HepG2 (cell line): ENCODE results near the gene JAZF1. TPM values are rescaled to one million over a fixed set of nuclear protein-coding genes. Genes with fewer than 3 reads are reported as not detected.

Experiments
- ATAC-seq: fragments of 200-7000 bp; cut with Tn5 transposase; 3 replicates; pipeline ENCODE4 v1.9.1; 2020; ENCODE audit warnings: mild to moderate bottlenecking, moderate library complexity
- BruUV-seq: library from RNA; stranded (reverse); fragments of 400-500 nt; replicated peaks from 2 replicates; lab custom pipeline; 2021; lab: Mats Ljungman, UMichigan
- CTCF ChIA-PET: fragments of 300-600 bp; formaldehyde crosslinking; extraction: SDS; loops from one replicate; lab custom pipeline; 2021; ENCODE audit warnings: low total read pairs, inconsistent platforms, low intra/inter-chr PET ratio; lab: Yijun Ruan, JAX
- POLR2A ChIA-PET: fragments of 350-600 bp; sonication (Branson Sonifier 250); formaldehyde crosslinking; loops from one replicate; lab custom pipeline; 2020; ENCODE audit warnings: antibody characterized with exemption, inconsistent platforms; lab: Yijun Ruan, JAX
- DNase-seq: peaks from one replicate; pipeline ENCODE4 v3.0.0-alpha.2; 2015; ENCODE audit warnings: low spot score
- FAIRE-seq: peaks from 3 replicates; lab custom pipeline; 2011; peaks lifted over from hg19 to GRCh38; lab: Jason Lieb, UNC
- H2AFZ ChIP-seq: one replicate; pipeline ENCODE4 v1.6.1; 2011; ENCODE audit warnings: low read length, inconsistent platforms
- H3K27ac ChIP-seq: fragments of 300-600 bp; 3 replicates; pipeline ENCODE4 v1.8.0; 2011; ENCODE audit warnings: mixed run types, mild to moderate bottlenecking, mixed read lengths, low read length, inconsistent platforms; ENCODE audit not compliant: insufficient read depth; ENCODE audit errors: extremely low read length
- H3K27me3 ChIP-seq, 2 experiments: fragments of 200-600 bp in 1 of 2; 2 replicates in 1 of 2; 3 replicates in 1 of 2; pipeline versions ENCODE4 v1.6.0 to v1.8.0; 2011; ENCODE audit warnings: low read length in 2 of 2, mild to moderate bottlenecking in 2 of 2, moderate library complexity in 2 of 2, inconsistent platforms in 1 of 2; ENCODE audit not compliant: insufficient read depth in 2 of 2, control insufficient read depth in 1 of 2
- H3K36me3 ChIP-seq, 2 experiments: fragments of 200-600 bp in 1 of 2; replicated peaks in 1 of 2; 2 replicates in 1 of 2; 3 replicates in 1 of 2; pipeline versions ENCODE4 v1.5.1 to v1.8.0; 2011; ENCODE audit warnings: low read length in 2 of 2, inconsistent platforms in 1 of 2; ENCODE audit not compliant: insufficient read depth in 2 of 2, control insufficient read depth in 1 of 2
- H3K4me1 ChIP-seq: 2 replicates; pipeline ENCODE4 v1.5.1; 2012; ENCODE audit warnings: low read length, inconsistent platforms; ENCODE audit not compliant: insufficient read depth
- H3K4me2 ChIP-seq: 2 replicates; pipeline ENCODE4 v1.6.0; 2011; ENCODE audit warnings: low read depth, low read length, inconsistent platforms
- H3K4me3 ChIP-seq, 3 experiments: fragments of 200-600 bp in 1 of 3; sonication (generic), shearing (Covaris generic) in 1 of 3; replicated peaks in 1 of 3; 2 replicates each; pipeline ENCODE4 v1.5.1; 2011 to 2016; ENCODE audit warnings: low read length in 3 of 3, inconsistent platforms in 2 of 3, low read depth in 2 of 3, mild to moderate bottlenecking in 2 of 3, control low read depth in 1 of 3, mixed read lengths in 1 of 3; ENCODE audit not compliant: insufficient read depth in 1 of 3
- H3K79me2 ChIP-seq: one replicate; pipeline ENCODE4 v1.6.1; 2011; ENCODE audit warnings: low read length, inconsistent platforms; ENCODE audit not compliant: insufficient read depth
- H3K9ac ChIP-seq: 2 replicates; pipeline ENCODE4 v1.6.0; 2011; ENCODE audit warnings: mild to moderate bottlenecking, low read depth, low read length, inconsistent platforms; ENCODE audit not compliant: insufficient read depth
- H3K9me3 ChIP-seq: 2 replicates; pipeline ENCODE4 v1.5.1; 2012; ENCODE audit warnings: mild to moderate bottlenecking, low read length
- H4K20me1 ChIP-seq: 2 replicates; pipeline ENCODE4 v1.6.0; 2011; ENCODE audit warnings: inconsistent platforms, mild to moderate bottlenecking, low read length, moderate library complexity; ENCODE audit not compliant: insufficient read depth
- DNMT1 ChIP-seq: sonication (generic); formaldehyde crosslinking; IDR thresholded peaks from 2 replicates; pipeline ENCODE4 v1.5.1; 2020; ENCODE audit warnings: mild to moderate bottlenecking, missing genetic modification reagents
- EHMT2 ChIP-seq: fragments of 200-600 bp; sonication (generic); IDR thresholded peaks from 2 replicates; pipeline ENCODE4 v1.7.0; 2017; ENCODE audit warnings: antibody characterized with exemption, low read depth, low read length, borderline replicate concordance
- FOXA1 ChIP-seq, 2 experiments: fragments of 450-650 bp in 1 of 2; sonication (generic) in 1 of 2; formaldehyde crosslinking in 1 of 2; IDR thresholded peaks; 2 replicates each; pipeline versions ENCODE4 v1.4.0 to v1.6.1; 2016 to 2020; ENCODE audit warnings: missing genetic modification reagents in 1 of 2
- HNF4A ChIP-seq: sonication (generic); formaldehyde crosslinking; IDR thresholded peaks from 2 replicates; pipeline ENCODE4 v1.4.0; 2020; ENCODE audit warnings: missing genetic modification reagents
- HOXA3 ChIP-seq: sonication (generic); formaldehyde crosslinking; IDR thresholded peaks from 2 replicates; pipeline ENCODE4 v1.5.0; 2020; ENCODE audit warnings: missing genetic modification reagents
- REL ChIP-seq: sonication (generic); formaldehyde crosslinking; conservative IDR thresholded peaks from 2 replicates; pipeline ENCODE4 v1.8.0; 2022; ENCODE audit warnings: mild to moderate bottlenecking, missing genetic modification reagents, moderate library complexity
- ZBTB20 ChIP-seq: sonication (generic); formaldehyde crosslinking; IDR thresholded peaks from 2 replicates; pipeline ENCODE4 v1.8.1; 2023; ENCODE audit warnings: missing genetic modification reagents, low read depth, mild to moderate bottlenecking, borderline replicate concordance
- ZNF430 ChIP-seq: sonication (generic); formaldehyde crosslinking; IDR thresholded peaks from 2 replicates; pipeline ENCODE4 v1.9.0; 2021; ENCODE audit warnings: mild to moderate bottlenecking, missing genetic modification reagents
- ZNF737 ChIP-seq: sonication (generic); formaldehyde crosslinking; IDR thresholded peaks from 2 replicates; pipeline ENCODE4 v1.5.0; 2020; ENCODE audit warnings: missing genetic modification reagents, mild to moderate bottlenecking, borderline replicate concordance
- ZNF747 ChIP-seq: sonication (generic); formaldehyde crosslinking; IDR thresholded peaks from 2 replicates; pipeline ENCODE4 v1.8.1; 2023; ENCODE audit warnings: missing genetic modification reagents, mild to moderate bottlenecking, borderline replicate concordance
- WGBS: methylation state at CpG from one replicate; pipeline ENCODE4 v1.1.6; 2017; ENCODE audit warnings: low lambda C conversion rate; 5-methylcytosine and 5-hydroxymethylcytosine counted together
- in situ Hi-C: cut with HindIII; loops from 2 replicates; pipeline ENCODE4 v1.10.0; 2017; ENCODE audit warnings: low pct_unique_long_range_greater_than_20kb; ENCODE audit not compliant: extremely low pct_ligation_motif_present
- intact Hi-C: fragments of 100-400 bp; cut with micrococcal nuclease; formaldehyde crosslinking; loops from one replicate; pipeline ENCODE4 v1.10.0; 2022; ENCODE audit not compliant: unreplicated experiment
- polyA plus RNA-seq, 8 experiments: library from polyadenylated mRNA; depleted of rRNA in 3 of 8; stranded (reverse) in 7 of 8; unstranded in 1 of 8; fragments of >200 nt; fragmentation: Illumina TruSeq in 4 of 8; extraction: Trizol in 4 of 8; gene quantifications; 2 replicates each; pipeline versions ENCODE4 v1.2.1 to v1.2.3, GENCODE V29; 2011 to 2016; ENCODE audit warnings: low read depth in 4 of 8, missing spikeins in 1 of 8, mixed read lengths in 1 of 8; ENCODE audit not compliant: insufficient read depth in 1 of 8
- total RNA-seq, 5 experiments: library from RNA; depleted of rRNA; stranded (reverse); fragments of >200 nt; fragmentation: Illumina TruSeq; extraction: Trizol; gene quantifications; 2 replicates each; pipeline ENCODE4 v1.2.3, GENCODE V29; 2016; ENCODE audit warnings: low read depth in 1 of 5
- TF ChIP-seq, protein P1 (sequence below): IDR thresholded peaks from 2 replicates; pipeline ENCODE4 v1.6.1; 2016; ENCODE audit warnings: low read depth, control low read depth
- TF ChIP-seq, protein P2 (sequence below): sonication (generic); formaldehyde crosslinking; IDR thresholded peaks from 2 replicates; pipeline ENCODE4 v1.4.0; 2020; ENCODE audit warnings: mild to moderate bottlenecking, missing genetic modification reagents

Gene JAZF1
- total and polyA plus RNA-seq, 2 of the 13 experiments (the other 11 are each of a cell fraction or from before 2014, with no cell fraction given), result not detected

DNA sequence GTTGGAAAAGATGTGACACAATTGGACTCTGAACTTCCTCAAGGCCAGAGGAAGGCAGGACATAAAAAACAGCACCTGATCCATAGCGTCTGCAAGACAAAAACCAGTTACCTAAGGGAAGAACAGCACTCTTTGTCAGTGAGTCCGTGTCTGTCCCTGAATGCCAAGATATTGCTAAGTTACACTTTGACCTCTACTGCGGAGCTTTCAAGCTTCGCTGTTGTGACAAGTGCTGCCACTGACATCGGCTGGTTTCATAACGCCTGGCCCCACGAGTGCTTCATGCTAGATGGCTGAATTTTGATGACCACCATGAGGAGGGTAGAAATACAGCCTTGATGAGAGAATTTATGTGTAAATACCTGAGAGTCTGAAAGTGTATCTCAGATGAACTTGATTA is 49.7 kb upstream of the JAZF1 start:
- 7% methylated on average over 5 of the region's 7 CpGs for WGBS
- no peak overlapping the region for H3K27ac ChIP-seq
- ATAC-seq, result peak; percentile 68
- BruUV-seq, result no TSS peak
- no peaks in the 10 kb centered on the region; a peak in 1 of 5 replicates for H3K27me3 ChIP-seq
- H3K36me3 ChIP-seq, result no peaks in the 10 kb centered on the region
- no peak overlapping the region for H2AFZ ChIP-seq
- DNase-seq, result peak; percentile 5
- no peak overlapping the region for H3K4me2 ChIP-seq
- FAIRE-seq, result no peak
- no peak for TF ChIP-seq DNMT1 (CRISPR knock-in tag)
- peak; percentile 41; the same call in 1 of the 2 replicates for TF ChIP-seq HNF4A
- TF ChIP-seq, protein P1, sequence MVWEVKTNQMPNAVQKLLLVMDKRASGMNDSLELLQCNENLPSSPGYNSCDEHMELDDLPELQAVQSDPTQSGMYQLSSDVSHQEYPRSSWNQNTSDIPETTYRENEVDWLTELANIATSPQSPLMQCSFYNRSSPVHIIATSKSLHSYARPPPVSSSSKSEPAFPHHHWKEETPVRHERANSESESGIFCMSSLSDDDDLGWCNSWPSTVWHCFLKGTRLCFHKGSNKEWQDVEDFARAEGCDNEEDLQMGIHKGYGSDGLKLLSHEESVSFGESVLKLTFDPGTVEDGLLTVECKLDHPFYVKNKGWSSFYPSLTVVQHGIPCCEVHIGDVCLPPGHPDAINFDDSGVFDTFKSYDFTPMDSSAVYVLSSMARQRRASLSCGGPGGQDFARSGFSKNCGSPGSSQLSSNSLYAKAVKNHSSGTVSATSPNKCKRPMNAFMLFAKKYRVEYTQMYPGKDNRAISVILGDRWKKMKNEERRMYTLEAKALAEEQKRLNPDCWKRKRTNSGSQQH (CRISPR knock-in tag), result no peak
- TF ChIP-seq FOXA1 (IDR thresholded peaks at IDR 0.05), result no peak
- no peak for TF ChIP-seq FOXA1 (CRISPR knock-in tag; IDR thresholded peaks at IDR 0.05)
- TF ChIP-seq REL (CRISPR knock-in tag), result no peak
- no peak for TF ChIP-seq ZBTB20 (CRISPR knock-in tag)
- no peak for TF ChIP-seq ZNF747 (CRISPR knock-in tag)
- TF ChIP-seq ZNF430, result no peak
- ChIA-PET POLR2A (no interaction called here), CTCF (no interaction called here)
- no peaks in the 10 kb centered on the region for H3K9me3 ChIP-seq
- H4K20me1 ChIP-seq, result no peaks in the 10 kb centered on the region
- H3K9ac ChIP-seq, result no peak overlapping the region
- H3K4me1 ChIP-seq, result peaks cover 7% of the 10 kb centered on the region
- no peaks in the 10 kb centered on the region for H3K79me2 ChIP-seq
- H3K4me3 ChIP-seq, result no peak overlapping the region
- in situ Hi-C loops (no loop called here), intact Hi-C loops (no loop called here)

DNA sequence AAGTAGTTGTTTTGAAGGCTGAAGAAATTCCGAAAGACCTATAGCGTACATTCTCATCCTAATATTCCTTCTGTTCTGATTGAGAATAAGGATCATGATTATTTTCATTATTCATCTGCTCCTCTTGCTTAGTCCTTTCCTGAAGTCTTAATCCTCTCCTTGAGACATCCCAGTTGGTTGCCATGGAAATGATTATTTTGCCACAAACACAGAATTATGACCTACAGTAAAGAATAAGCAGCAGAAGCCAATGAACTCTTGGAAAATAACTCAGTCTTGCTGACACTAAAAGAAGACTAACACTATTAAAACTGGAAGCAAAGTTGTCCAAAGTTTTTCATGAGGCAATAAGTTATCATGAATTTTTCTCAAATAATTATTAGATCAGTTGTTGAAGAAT is 47.8 kb upstream of the JAZF1 start:
- no TSS peak for BruUV-seq
- TF ChIP-seq EHMT2 (no peak), HOXA3 (CRISPR knock-in tag) (no peak), ZNF737 (CRISPR knock-in tag) (no peak)
- TF ChIP-seq, protein P2, sequence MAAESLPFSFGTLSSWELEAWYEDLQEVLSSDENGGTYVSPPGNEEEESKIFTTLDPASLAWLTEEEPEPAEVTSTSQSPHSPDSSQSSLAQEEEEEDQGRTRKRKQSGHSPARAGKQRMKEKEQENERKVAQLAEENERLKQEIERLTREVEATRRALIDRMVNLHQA, result no peak
- no peak overlapping the region for H3K9ac ChIP-seq
- H3K4me2 ChIP-seq, result no peak overlapping the region
- no peaks in the 10 kb centered on the region for H3K79me2 ChIP-seq
- no peak for DNase-seq
- H3K4me3 ChIP-seq, result no peak overlapping the region
- intact Hi-C loops (no loop called here), in situ Hi-C loops (no loop called here)
- H2AFZ ChIP-seq, result no peak overlapping the region
- ATAC-seq, result no peak
- POLR2A ChIA-PET, result no interaction called here
- no peak overlapping the region for H3K27ac ChIP-seq
- H4K20me1 ChIP-seq, result no peaks in the 10 kb centered on the region
- H3K9me3 ChIP-seq, result no peaks in the 10 kb centered on the region
- no peaks in the 10 kb centered on the region; a peak in 1 of 5 replicates for H3K27me3 ChIP-seq
- 46% methylated on average over 2 of the region's 2 CpGs for WGBS
- peaks cover 7% of the 10 kb centered on the region for H3K4me1 ChIP-seq
- no peak for FAIRE-seq
- H3K36me3 ChIP-seq, result no peaks in the 10 kb centered on the region
- CTCF ChIA-PET, result no interaction called here
